Measurements from ENCODE around the gene PRR36. TPM values are rescaled to one million over a fixed set of nuclear protein-coding genes. Genes with fewer than 3 reads are reported as not detected.

Gene PRR36
- total and polyA plus RNA-seq, 10 of the 15 experiments (the other 5 are each of a cell fraction or from before 2014, with no cell fraction given), result 0.04 TPM; not detected in 9

- TF ChIP-seq POU2F2 (IDR thresholded peaks at IDR 0.05; ENCODE audit: borderline replicate concordance, low read depth, low read length) (no peak), PAX8 (IDR thresholded peaks at IDR 0.05) (no peak), ETV6 (conservative IDR thresholded peaks at IDR 0.05 in 1 of 2, IDR thresholded peaks at IDR 0.05 in 1 of 2; ENCODE audit: borderline replicate concordance in 1 of 2, low read depth in 1 of 2) (no peak), ZBTB4 (CRISPR knock-in tag; IDR thresholded peaks at IDR 0.05) (no peak), RFX5 (IDR thresholded peaks at IDR 0.05; ENCODE audit: low read depth, low read length) (no peak), HSF1 (IDR thresholded peaks at IDR 0.05; ENCODE audit: low read depth, low read length) (no peak), ZNF207 (IDR thresholded peaks at IDR 0.05; ENCODE audit: borderline replicate concordance) (0 out of 2 replicates have a peak, but pooled peaks have one; percentile 38), RAD21 (IDR thresholded peaks at IDR 0.05; ENCODE audit: insufficient read depth, low read depth, low read length) (no peak), RCOR1 (conservative IDR thresholded peaks at IDR 0.05; ENCODE audit: low read depth, low read length) (no peak), ZNF384 (IDR thresholded peaks at IDR 0.05; ENCODE audit: borderline replicate concordance, low read depth, low read length) (no peak), EED (IDR thresholded peaks at IDR 0.05; ENCODE audit: low read depth) (no peak), PML (IDR thresholded peaks at IDR 0.05; ENCODE audit: low read length) (no peak), SP1 (IDR thresholded peaks at IDR 0.05; ENCODE audit: low read depth, low read length) (peak; percentile 34), SMAD5 (IDR thresholded peaks at IDR 0.05; ENCODE audit: low read depth) (no peak), HCFC1 (IDR thresholded peaks at IDR 0.05; ENCODE audit: low read length) (no peak), CEBPB (IDR thresholded peaks at IDR 0.05; ENCODE audit: borderline replicate concordance in 1 of 2, low read depth in 2 of 2, low read length in 2 of 2) (no peak), CREB1 (IDR thresholded peaks at IDR 0.05; ENCODE audit: low read depth) (peak; percentile 10; the same call in 1 of the 2 replicates), SPI1 (IDR thresholded peaks at IDR 0.05; ENCODE audit: borderline replicate concordance, insufficient read depth, low read depth, low read length) (no peak)
- TF ChIP-seq, protein P1, sequence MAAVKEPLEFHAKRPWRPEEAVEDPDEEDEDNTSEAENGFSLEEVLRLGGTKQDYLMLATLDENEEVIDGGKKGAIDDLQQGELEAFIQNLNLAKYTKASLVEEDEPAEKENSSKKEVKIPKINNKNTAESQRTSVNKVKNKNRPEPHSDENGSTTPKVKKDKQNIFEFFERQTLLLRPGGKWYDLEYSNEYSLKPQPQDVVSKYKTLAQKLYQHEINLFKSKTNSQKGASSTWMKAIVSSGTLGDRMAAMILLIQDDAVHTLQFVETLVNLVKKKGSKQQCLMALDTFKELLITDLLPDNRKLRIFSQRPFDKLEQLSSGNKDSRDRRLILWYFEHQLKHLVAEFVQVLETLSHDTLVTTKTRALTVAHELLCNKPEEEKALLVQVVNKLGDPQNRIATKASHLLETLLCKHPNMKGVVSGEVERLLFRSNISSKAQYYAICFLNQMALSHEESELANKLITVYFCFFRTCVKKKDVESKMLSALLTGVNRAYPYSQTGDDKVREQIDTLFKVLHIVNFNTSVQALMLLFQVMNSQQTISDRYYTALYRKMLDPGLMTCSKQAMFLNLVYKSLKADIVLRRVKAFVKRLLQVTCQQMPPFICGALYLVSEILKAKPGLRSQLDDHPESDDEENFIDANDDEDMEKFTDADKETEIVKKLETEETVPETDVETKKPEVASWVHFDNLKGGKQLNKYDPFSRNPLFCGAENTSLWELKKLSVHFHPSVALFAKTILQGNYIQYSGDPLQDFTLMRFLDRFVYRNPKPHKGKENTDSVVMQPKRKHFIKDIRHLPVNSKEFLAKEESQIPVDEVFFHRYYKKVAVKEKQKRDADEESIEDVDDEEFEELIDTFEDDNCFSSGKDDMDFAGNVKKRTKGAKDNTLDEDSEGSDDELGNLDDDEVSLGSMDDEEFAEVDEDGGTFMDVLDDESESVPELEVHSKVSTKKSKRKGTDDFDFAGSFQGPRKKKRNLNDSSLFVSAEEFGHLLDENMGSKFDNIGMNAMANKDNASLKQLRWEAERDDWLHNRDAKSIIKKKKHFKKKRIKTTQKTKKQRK (IDR thresholded peaks at IDR 0.05; ENCODE audit: low read depth, low read length), result no peak
Observed at GRCh38 chr19:7920519-7921301, 46.5 kb upstream of the PRR36 start (continued).
